Jurkat, Clone E6-1 (cell line): ENCODE data around the gene NOMO2.
"Not testable (repeated sequence)": the region's sequence is repeated elsewhere in the genome, so short reads cannot be mapped to it uniquely, and the experiment has no call there.

Experiments
- DNase-seq: peaks from one replicate; pipeline ENCODE4 v3.0.0-alpha.2; 2011; ENCODE audit warnings: low read depth, low spot score
- H3K4me3 ChIP-seq: 2 replicates; pipeline ENCODE4 v1.5.1; 2011; ENCODE audit warnings: mild to moderate bottlenecking, low read length, control low read depth, moderate library complexity

Gene NOMO2

GRCh38 chr16:18531323-18531722 lies 30.6 kb downstream of the NOMO2 start:
- DNase-seq, H3K4me3 ChIP-seq: not testable (repeated sequence)

- not testable (repeated sequence) for H3K4me3 ChIP-seq, DNase-seq
Observed at GRCh38 chr16:18530329-18530728, 31.6 kb downstream of the NOMO2 start.

GRCh38 chr16:18526547-18526946 lies 35.4 kb downstream of the NOMO2 start:
- H3K4me3 ChIP-seq, DNase-seq: not testable (repeated sequence)

GRCh38 chr16:18525882-18526482 lies 35.9 kb downstream of the NOMO2 start:
- H3K4me3 ChIP-seq, DNase-seq: not testable (repeated sequence)

- DNase-seq = not testable (repeated sequence)
Observed at GRCh38 chr16:18522637-18523036, 39.3 kb downstream of the NOMO2 start.

GRCh38 chr16:18521445-18522181 lies 40.3 kb downstream of the NOMO2 start:
- DNase-seq, H3K4me3 ChIP-seq: not testable (repeated sequence)

More at GRCh38 chr16:18522637-18523036, 39.3 kb downstream of the NOMO2 start:
- H3K4me3 ChIP-seq = not testable (repeated sequence)

GRCh38 chr16:18518536-18519283 lies 43.2 kb downstream of the NOMO2 start:
- not testable (repeated sequence) for H3K4me3 ChIP-seq

GRCh38 chr16:18498430-18498829 lies 63.5 kb downstream of the NOMO2 start:
- not testable (repeated sequence) for H3K4me3 ChIP-seq, DNase-seq

More at GRCh38 chr16:18518536-18519283, 43.2 kb downstream of the NOMO2 start:
- not testable (repeated sequence) for DNase-seq

- not testable (repeated sequence) for DNase-seq
Observed at GRCh38 chr16:18497032-18497431, 64.9 kb downstream of the NOMO2 start.

GRCh38 chr16:18492118-18492897 lies 69.6 kb downstream of the NOMO2 start:
- H3K4me3 ChIP-seq, DNase-seq: not testable (repeated sequence)

More at GRCh38 chr16:18497032-18497431, 64.9 kb downstream of the NOMO2 start:
- H3K4me3 ChIP-seq = not testable (repeated sequence)

GRCh38 chr16:18436025-18436424 lies 125.9 kb downstream of the NOMO2 start:
- not testable (repeated sequence) for H3K4me3 ChIP-seq, DNase-seq

GRCh38 chr16:18415827-18416226 lies 146.1 kb downstream of the NOMO2 start:
- H3K4me3 ChIP-seq, DNase-seq: not testable (repeated sequence)

GRCh38 chr16:18409532-18410293 lies 152.2 kb downstream of the NOMO2 start:
- not testable (repeated sequence) for DNase-seq, H3K4me3 ChIP-seq

GRCh38 chr16:18401851-18402657 lies 159.8 kb downstream of the NOMO2 start:
- DNase-seq, H3K4me3 ChIP-seq: not testable (repeated sequence)

- peak overlapping the region; percentile 36 for H3K4me3 ChIP-seq
- DNase-seq = not testable (repeated sequence)
Observed at GRCh38 chr16:18401159-18401558, 160.7 kb downstream of the NOMO2 start.

GRCh38 chr16:18394363-18394762 lies 167.5 kb downstream of the NOMO2 start:
- not testable (repeated sequence) for DNase-seq, H3K4me3 ChIP-seq

- DNase-seq, H3K4me3 ChIP-seq: not testable (repeated sequence)
Observed at GRCh38 chr16:18387767-18388166, 174.1 kb downstream of the NOMO2 start.
